ENCODE results near the gene ARMC9. TPM values are rescaled to one million over a fixed set of nuclear protein-coding genes. Genes with fewer than 3 reads are reported as not detected.

Gene ARMC9
- polyA plus RNA-seq, 1 donor, result 6.3 TPM

- DNase-seq, result no peak
These were observed 9.3 kb downstream of the ARMC9 start for GRCh38 chr2:231207734-231208133.

GRCh38 chr2:231210782-231211181 is 12.4 kb downstream of the ARMC9 start:
- DNase-seq, result no peak

GRCh38 chr2:231211486-231211885 is 13.1 kb downstream of the ARMC9 start:
- DNase-seq, result peak; percentile 67

- DNase-seq, result no peak
These were observed 14.0 kb downstream of the ARMC9 start for GRCh38 chr2:231212329-231212845.

- no peak for DNase-seq
These were observed 15.7 kb downstream of the ARMC9 start for GRCh38 chr2:231213931-231214642.

- DNase-seq, result no peak
These were observed 19.9 kb downstream of the ARMC9 start for GRCh38 chr2:231218366-231218765.

GRCh38 chr2:231219289-231219688 is 20.9 kb downstream of the ARMC9 start:
- DNase-seq, result no peak

- no peak for DNase-seq
These were observed 23.3 kb downstream of the ARMC9 start for GRCh38 chr2:231221761-231222160.

- no peak for DNase-seq
These were observed 24.0 kb downstream of the ARMC9 start for GRCh38 chr2:231222318-231223000.

- no peak for DNase-seq
These were observed 24.6 kb downstream of the ARMC9 start for GRCh38 chr2:231223001-231223375.

- no peak for DNase-seq
These were observed 25.1 kb downstream of the ARMC9 start for GRCh38 chr2:231223458-231223976.

GRCh38 chr2:231227310-231228162 is 29.1 kb downstream of the ARMC9 start:
- DNase-seq, result peak; percentile 63

- DNase-seq, result no peak
These were observed 29.8 kb downstream of the ARMC9 start for GRCh38 chr2:231228223-231228622.

GRCh38 chr2:231228974-231229529 is 30.6 kb downstream of the ARMC9 start:
- no peak for DNase-seq

GRCh38 chr2:231235217-231235616 is 36.8 kb downstream of the ARMC9 start:
- DNase-seq, result no peak

- DNase-seq, result no peak
These were observed 40.3 kb downstream of the ARMC9 start for GRCh38 chr2:231238689-231239088.

- no peak for DNase-seq
These were observed 41.3 kb downstream of the ARMC9 start for GRCh38 chr2:231239751-231240150.

GRCh38 chr2:231241755-231242507 is 43.5 kb downstream of the ARMC9 start:
- peak; percentile 54 for DNase-seq

GRCh38 chr2:231243866-231244265 is 45.4 kb downstream of the ARMC9 start:
- DNase-seq, result no peak

- DNase-seq, result no peak
These were observed 46.2 kb downstream of the ARMC9 start for GRCh38 chr2:231244382-231245248.

All from hindlimb muscle (tissue), 1 donor.